ENCODE measurements around the gene GTF2H1.
"Not testable (repeated sequence)": the region's sequence is repeated elsewhere in the genome, so short reads cannot be mapped to it uniquely, and the experiment has no call there.

GTF2H1 gene

DNA sequence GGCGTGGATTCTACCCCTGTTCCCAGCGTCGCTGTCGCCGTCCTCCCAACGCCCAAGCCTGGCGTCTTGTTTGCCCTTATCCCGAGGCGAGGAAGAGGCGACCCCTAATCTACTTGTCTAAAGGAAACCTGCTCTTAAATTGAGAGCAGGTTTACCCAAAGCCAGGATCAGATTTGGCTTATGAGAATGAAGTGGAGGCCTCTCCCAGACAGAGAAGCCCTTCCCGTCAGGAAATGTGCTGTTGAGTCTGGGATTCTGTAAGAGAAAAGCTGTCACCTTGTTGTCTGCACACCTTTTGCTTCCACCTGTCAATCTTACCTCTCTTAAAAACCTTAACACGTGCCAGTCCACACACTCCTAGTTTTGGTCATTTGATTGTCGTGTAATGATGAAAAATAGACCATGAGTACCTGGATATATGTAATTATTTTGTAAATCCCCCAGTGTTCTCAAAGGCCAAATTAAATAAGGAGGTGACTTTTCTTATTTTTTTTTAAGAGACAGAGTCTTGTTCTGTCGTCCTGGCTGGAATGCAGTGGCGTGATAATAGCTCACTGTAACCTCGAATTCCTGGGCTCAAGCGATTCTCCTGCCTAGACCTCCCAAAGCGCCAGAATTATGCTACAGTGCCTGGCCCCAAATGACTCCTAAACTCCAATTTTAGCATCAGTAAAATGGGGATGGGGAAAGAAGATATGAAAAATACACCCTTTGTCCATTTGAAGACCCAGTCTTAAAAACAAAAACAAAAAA, 627 bp downstream of the GTF2H1 start:
- H3K4me3 ChIP-seq (ENCODE audit: severe bottlenecking), result peak overlapping the region; percentile 85
- H3K27me3 ChIP-seq (ENCODE audit: insufficient read depth, poor library complexity, severe bottlenecking), result no peaks in the 10 kb centered on the region
- H3K4me1 ChIP-seq (ENCODE audit: insufficient read depth, poor library complexity, severe bottlenecking), result peaks cover 27% of the 10 kb centered on the region
- no peak for DNase-seq (ENCODE audit: low spot score)
- no peak for ATAC-seq (ENCODE audit: low read depth)
- H3K9me3 ChIP-seq (ENCODE audit: severe bottlenecking), result no peaks in the 10 kb centered on the region
- peaks cover 37% of the 10 kb centered on the region for H3K36me3 ChIP-seq (ENCODE audit: low read depth)
- TF ChIP-seq, protein P1, sequence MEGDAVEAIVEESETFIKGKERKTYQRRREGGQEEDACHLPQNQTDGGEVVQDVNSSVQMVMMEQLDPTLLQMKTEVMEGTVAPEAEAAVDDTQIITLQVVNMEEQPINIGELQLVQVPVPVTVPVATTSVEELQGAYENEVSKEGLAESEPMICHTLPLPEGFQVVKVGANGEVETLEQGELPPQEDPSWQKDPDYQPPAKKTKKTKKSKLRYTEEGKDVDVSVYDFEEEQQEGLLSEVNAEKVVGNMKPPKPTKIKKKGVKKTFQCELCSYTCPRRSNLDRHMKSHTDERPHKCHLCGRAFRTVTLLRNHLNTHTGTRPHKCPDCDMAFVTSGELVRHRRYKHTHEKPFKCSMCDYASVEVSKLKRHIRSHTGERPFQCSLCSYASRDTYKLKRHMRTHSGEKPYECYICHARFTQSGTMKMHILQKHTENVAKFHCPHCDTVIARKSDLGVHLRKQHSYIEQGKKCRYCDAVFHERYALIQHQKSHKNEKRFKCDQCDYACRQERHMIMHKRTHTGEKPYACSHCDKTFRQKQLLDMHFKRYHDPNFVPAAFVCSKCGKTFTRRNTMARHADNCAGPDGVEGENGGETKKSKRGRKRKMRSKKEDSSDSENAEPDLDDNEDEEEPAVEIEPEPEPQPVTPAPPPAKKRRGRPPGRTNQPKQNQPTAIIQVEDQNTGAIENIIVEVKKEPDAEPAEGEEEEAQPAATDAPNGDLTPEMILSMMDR (IDR thresholded peaks at IDR 0.05; ENCODE audit: poor library complexity, severe bottlenecking), result no peak
- H3K27ac ChIP-seq (ENCODE audit: poor library complexity, severe bottlenecking), result peak overlapping the region; percentile 75

DNA sequence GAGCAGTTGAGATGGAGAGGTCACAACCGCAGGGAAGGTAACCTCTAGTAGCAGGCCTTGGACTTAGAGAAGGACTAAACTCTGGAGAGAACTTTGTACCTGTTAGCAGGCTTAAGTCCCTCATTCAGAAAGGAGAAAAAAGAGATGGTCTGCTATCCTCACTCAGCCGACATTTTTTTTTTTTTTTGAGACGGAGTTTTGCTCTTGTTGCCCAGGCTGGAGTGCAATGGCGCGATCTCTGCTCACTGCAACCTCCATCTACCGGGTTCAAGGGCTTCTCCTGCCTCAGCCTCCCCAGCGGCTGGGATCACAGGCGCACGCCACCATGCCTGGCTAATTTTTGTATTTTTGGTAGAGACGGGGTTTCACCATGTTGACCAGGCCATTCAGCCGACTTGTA, 1.5 kb downstream of the GTF2H1 start:
- H3K4me3 ChIP-seq (ENCODE audit: severe bottlenecking); DNase-seq (ENCODE audit: low spot score); H3K27ac ChIP-seq (ENCODE audit: poor library complexity, severe bottlenecking); ATAC-seq (ENCODE audit: low read depth); H3K9me3 ChIP-seq (ENCODE audit: severe bottlenecking); H3K27me3 ChIP-seq (ENCODE audit: insufficient read depth, poor library complexity, severe bottlenecking): not testable (repeated sequence)
- Histone ChIP-seq H3K36me3 (ENCODE audit: low read depth) (peaks cover 39% of the 10 kb centered on the region), H3K4me1 (ENCODE audit: insufficient read depth, poor library complexity, severe bottlenecking) (peaks cover 30% of the 10 kb centered on the region)

DNA sequence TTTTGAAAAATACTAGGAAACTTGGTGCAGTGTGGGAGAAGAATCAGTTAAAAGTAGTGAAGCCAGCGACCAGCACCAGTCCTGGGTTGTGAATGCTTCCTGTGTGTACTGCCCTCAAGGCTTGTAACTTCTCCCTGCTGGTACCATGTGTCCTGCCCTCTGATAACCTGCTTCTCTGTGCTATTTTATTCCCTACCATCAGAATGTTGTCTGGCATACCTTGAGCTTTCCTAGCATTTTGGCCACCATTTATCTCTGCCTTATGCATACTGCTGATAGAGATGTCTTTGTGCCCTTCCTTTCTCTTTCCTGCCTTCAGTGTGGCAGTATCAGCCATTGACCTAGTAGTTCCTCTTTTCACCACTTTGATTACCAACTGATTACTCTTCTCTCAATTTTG, 2.0 kb downstream of the GTF2H1 start:
- DNase-seq (ENCODE audit: low spot score) (no peak), ATAC-seq (ENCODE audit: low read depth) (no peak)
- no peaks in the 10 kb centered on the region for H3K9me3 ChIP-seq (ENCODE audit: severe bottlenecking)
- peaks cover 33% of the 10 kb centered on the region for H3K4me1 ChIP-seq (ENCODE audit: insufficient read depth, poor library complexity, severe bottlenecking)
- H3K4me3 ChIP-seq (ENCODE audit: severe bottlenecking), result no peak overlapping the region
- TF ChIP-seq, protein P1 (IDR thresholded peaks at IDR 0.05; ENCODE audit: poor library complexity, severe bottlenecking), result no peak
- H3K36me3 ChIP-seq (ENCODE audit: low read depth), result peaks cover 44% of the 10 kb centered on the region
- no peaks in the 10 kb centered on the region for H3K27me3 ChIP-seq (ENCODE audit: insufficient read depth, poor library complexity, severe bottlenecking)
- H3K27ac ChIP-seq (ENCODE audit: poor library complexity, severe bottlenecking), result no peak overlapping the region

DNA sequence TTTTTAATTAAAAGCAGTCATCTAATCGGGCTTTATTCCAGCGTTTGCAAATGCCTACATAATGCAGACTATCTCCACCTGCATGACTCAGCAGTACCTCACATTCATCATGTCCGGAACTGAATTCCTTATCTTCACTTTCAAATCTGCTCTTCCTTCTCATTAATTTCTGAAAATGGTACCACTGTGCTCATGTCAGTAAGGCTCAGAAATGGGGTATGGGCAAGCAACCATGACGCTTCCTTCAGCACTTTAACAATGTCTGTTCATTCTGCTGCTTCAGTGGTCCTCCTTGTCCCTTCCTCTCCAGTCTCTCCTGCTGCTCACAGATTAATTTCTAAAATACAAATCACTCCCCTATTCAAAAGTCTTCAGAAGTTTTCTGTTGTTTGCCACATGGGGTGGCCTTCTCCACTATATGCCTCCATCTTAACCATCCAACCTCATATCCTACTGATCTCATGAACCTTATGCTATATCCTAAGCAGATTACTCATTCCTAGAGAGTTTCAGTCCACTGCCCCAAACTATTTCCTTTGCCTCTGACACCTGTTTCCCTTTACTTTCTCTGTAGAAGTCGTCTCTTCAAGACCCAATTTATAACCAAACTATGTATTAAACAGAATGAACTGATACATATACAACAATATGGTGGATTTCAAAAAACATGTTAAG, 7.0 kb downstream of the GTF2H1 start:
- TF ChIP-seq, protein P1 (IDR thresholded peaks at IDR 0.05; ENCODE audit: poor library complexity, severe bottlenecking), result no peak
- H3K4me1 ChIP-seq (ENCODE audit: insufficient read depth, poor library complexity, severe bottlenecking), result peaks cover 21% of the 10 kb centered on the region
- peak overlapping the region; percentile 59 for H3K27ac ChIP-seq (ENCODE audit: poor library complexity, severe bottlenecking)
- H3K36me3 ChIP-seq (ENCODE audit: low read depth), result peaks cover 86% of the 10 kb centered on the region
- H3K4me3 ChIP-seq (ENCODE audit: severe bottlenecking), result no peak overlapping the region
- no peaks in the 10 kb centered on the region for H3K27me3 ChIP-seq (ENCODE audit: insufficient read depth, poor library complexity, severe bottlenecking)
- DNase-seq (ENCODE audit: low spot score) (no peak), ATAC-seq (ENCODE audit: low read depth) (peak; percentile 83)
- H3K9me3 ChIP-seq (ENCODE audit: severe bottlenecking), result no peaks in the 10 kb centered on the region

DNA sequence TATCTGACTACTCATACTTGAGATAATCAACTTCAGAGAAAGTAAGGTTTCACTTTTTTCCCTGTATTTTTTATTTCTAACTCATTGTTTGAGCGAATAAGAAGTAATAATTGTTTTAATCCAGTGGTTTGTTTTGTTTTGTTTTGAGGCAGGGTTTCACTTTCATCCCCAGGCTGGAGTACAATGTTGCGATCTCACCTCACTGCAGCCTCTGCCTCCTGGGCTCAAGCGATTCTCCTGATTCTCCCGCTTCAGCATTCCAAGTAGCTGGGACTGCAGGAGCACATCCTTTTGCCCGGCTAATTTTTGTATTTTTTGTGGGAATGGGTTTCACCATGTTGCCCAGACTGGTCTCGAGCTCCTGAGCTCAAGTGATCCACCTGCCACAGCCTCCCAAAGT, 8.6 kb downstream of the GTF2H1 start:
- peaks cover 12% of the 10 kb centered on the region for H3K4me1 ChIP-seq (ENCODE audit: insufficient read depth, poor library complexity, severe bottlenecking)
- no peaks in the 10 kb centered on the region for H3K9me3 ChIP-seq (ENCODE audit: severe bottlenecking)
- H3K27me3 ChIP-seq (ENCODE audit: insufficient read depth, poor library complexity, severe bottlenecking), result no peaks in the 10 kb centered on the region
- H3K4me3 ChIP-seq (ENCODE audit: severe bottlenecking), result no peak overlapping the region
- DNase-seq (ENCODE audit: low spot score) (no peak), ATAC-seq (ENCODE audit: low read depth) (no peak)
- TF ChIP-seq, protein P1 (IDR thresholded peaks at IDR 0.05; ENCODE audit: poor library complexity, severe bottlenecking), result no peak
- H3K36me3 ChIP-seq (ENCODE audit: low read depth), result peaks cover 87% of the 10 kb centered on the region
- no peak overlapping the region for H3K27ac ChIP-seq (ENCODE audit: poor library complexity, severe bottlenecking)

Measured in RWPE2 (cell line).